Activated CD4-positive, alpha-beta T cell treated with anti-CD3 and anti-CD28 coated beads, Interleukin-2, amount 10 ng/mL, durations not matched to agents 24 days and 14 days (primary cell): ENCODE measurements around the gene RPGRIP1. TPM values are rescaled to one million over a fixed set of nuclear protein-coding genes. Genes with fewer than 3 reads are reported as not detected.
"Not testable (repeated sequence)": the region's sequence is repeated elsewhere in the genome, so short reads cannot be mapped to it uniquely, and the experiment has no call there.

Source experiments
- DNase-seq: peaks from one replicate; pipeline ENCODE4 v3.0.0; 2022
- H3K27ac Mint-ChIP-seq: one replicate; pipeline ENCODE4 v1.8.0; 2022; ENCODE audit warnings: mild to moderate bottlenecking, mixed read lengths
- H3K27me3 Mint-ChIP-seq: one replicate; pipeline ENCODE4 v1.8.0; 2022; ENCODE audit warnings: mixed read lengths
- H3K36me3 Mint-ChIP-seq: one replicate; pipeline ENCODE4 v1.8.0; 2022; ENCODE audit warnings: low read depth, mild to moderate bottlenecking, mixed read lengths
- H3K4me1 Mint-ChIP-seq: one replicate; pipeline ENCODE4 v1.8.0; 2021; ENCODE audit warnings: mixed read lengths
- H3K4me3 Mint-ChIP-seq: one replicate; pipeline ENCODE4 v1.8.0; 2022; ENCODE audit warnings: mild to moderate bottlenecking, moderate library complexity, mixed read lengths
- H3K9me3 Mint-ChIP-seq: one replicate; pipeline ENCODE4 v1.8.0; 2021; ENCODE audit warnings: mixed read lengths
- intact Hi-C: fragments of 100-400 bp; cut with micrococcal nuclease; formaldehyde crosslinking; loops from one replicate; pipeline ENCODE4 v1.15.1; 2023
- total RNA-seq: library from RNA; stranded (reverse); gene quantifications from 2 replicates; pipeline ENCODE4 v1.2.3, GENCODE V29; 2022

Gene RPGRIP1
- total RNA-seq, 1 donor from 2014 or later = not detected

- peaks cover 81% of the 10 kb centered on the region for H3K36me3 Mint-ChIP-seq
- no peak for DNase-seq
- intact Hi-C loops = loop anchor here (1.0 to 10.0 kb wide), 7 partner anchors 33 to 1291 kb away; partner anchors contain the start of genes ANG, RNASE4, SUPT16H and TOX4
- H3K27me3 Mint-ChIP-seq = no peaks in the 10 kb centered on the region
- no peaks in the 10 kb centered on the region for H3K9me3 Mint-ChIP-seq
- peak overlapping the region; percentile 97 for H3K27ac Mint-ChIP-seq
- peak overlapping the region; percentile 92 for H3K4me3 Mint-ChIP-seq
- peaks cover 55% of the 10 kb centered on the region for H3K4me1 Mint-ChIP-seq
Observed at GRCh38 chr14:21264025-21264801, 15.7 kb upstream of the RPGRIP1 start.

- Mint-ChIP-seq H3K4me3 (peak overlapping the region; percentile 92), H3K27me3 (no peaks in the 10 kb centered on the region), H3K4me1 (peaks cover 45% of the 10 kb centered on the region), H3K36me3 (peaks cover 61% of the 10 kb centered on the region), H3K27ac (peak overlapping the region; percentile 100), H3K9me3 (no peaks in the 10 kb centered on the region)
- intact Hi-C loops = loop anchor here (10.0 kb wide), 3 partner anchors 583 to 1287 kb away; partner anchors contain the start of genes ANG and RNASE4
- peak; percentile 61 for DNase-seq
Observed at GRCh38 chr14:21267431-21267845, 12.4 kb upstream of the RPGRIP1 start.

- intact Hi-C loops = loop anchor here (2.0 to 10.0 kb wide), 4 partner anchors 165 to 1287 kb away; partner anchors contain the start of genes ANG and RNASE4
- H3K9me3 Mint-ChIP-seq = no peaks in the 10 kb centered on the region
- no peaks in the 10 kb centered on the region for H3K27me3 Mint-ChIP-seq
- H3K27ac Mint-ChIP-seq = peak overlapping the region; percentile 100
- peaks cover 59% of the 10 kb centered on the region for H3K36me3 Mint-ChIP-seq
- peak overlapping the region; percentile 92 for H3K4me3 Mint-ChIP-seq
- peak; percentile 65 for DNase-seq
- peaks cover 43% of the 10 kb centered on the region for H3K4me1 Mint-ChIP-seq
Observed at GRCh38 chr14:21267886-21268616, 11.8 kb upstream of the RPGRIP1 start.

- peak overlapping the region; percentile 92 for H3K4me3 Mint-ChIP-seq
- no peaks in the 10 kb centered on the region for H3K27me3 Mint-ChIP-seq
- H3K36me3 Mint-ChIP-seq = peaks cover 52% of the 10 kb centered on the region
- peak; percentile 79 for DNase-seq
- no peaks in the 10 kb centered on the region for H3K9me3 Mint-ChIP-seq
- intact Hi-C loops = loop anchor here (1.0 to 10.0 kb wide), 7 partner anchors 40 to 1286 kb away; partner anchors contain the start of genes ANG, CHD8, RNASE4 and SUPT16H
- H3K4me1 Mint-ChIP-seq = peaks cover 36% of the 10 kb centered on the region
- H3K27ac Mint-ChIP-seq = peak overlapping the region; percentile 100
Observed at GRCh38 chr14:21268617-21269251, 11.1 kb upstream of the RPGRIP1 start.

- peaks cover 30% of the 10 kb centered on the region for H3K4me1 Mint-ChIP-seq
- H3K27me3 Mint-ChIP-seq = no peaks in the 10 kb centered on the region
- H3K4me3 Mint-ChIP-seq = peak within 1 kb of the TSS; percentile 92
- H3K36me3 Mint-ChIP-seq = peaks cover 45% of the 10 kb centered on the region
- peak within 1 kb of the TSS; percentile 100 for H3K27ac Mint-ChIP-seq
- peak; percentile 100 for DNase-seq
- no peaks in the 10 kb centered on the region for H3K9me3 Mint-ChIP-seq
- intact Hi-C loops = loop anchor here (1.0 to 10.0 kb wide), 7 partner anchors 39 to 1285 kb away; partner anchors contain the start of genes ANG, CHD8, RNASE4 and SUPT16H
Observed at GRCh38 chr14:21269252-21270046, 10.4 kb upstream of the RPGRIP1 start, which contains the start of gene HNRNPC. Gene HNRNPC (minus strand): TSS chr14:21269442. CDS start chr14:21234193, 35,249 bp downstream.

- H3K4me3 Mint-ChIP-seq, H3K27me3 Mint-ChIP-seq, H3K4me1 Mint-ChIP-seq, H3K9me3 Mint-ChIP-seq, H3K27ac Mint-ChIP-seq, intact Hi-C loops, DNase-seq: not testable (repeated sequence)
- peaks cover 15% of the 10 kb centered on the region for H3K36me3 Mint-ChIP-seq
Observed at GRCh38 chr14:21272661-21273060, 7.2 kb upstream of the RPGRIP1 start.

- no peak overlapping the region for H3K4me3 Mint-ChIP-seq
- no peak overlapping the region for H3K27ac Mint-ChIP-seq
- peaks cover under 1% of the 10 kb centered on the region for H3K27me3 Mint-ChIP-seq
- H3K36me3 Mint-ChIP-seq = no peaks in the 10 kb centered on the region
- H3K9me3 Mint-ChIP-seq = no peaks in the 10 kb centered on the region
- intact Hi-C loops = no loop called here
- H3K4me1 Mint-ChIP-seq = peaks cover 2% of the 10 kb centered on the region
- DNase-seq = no peak
Observed at GRCh38 chr14:21275261-21275858, 4.5 kb upstream of the RPGRIP1 start.

- DNase-seq = no peak
- intact Hi-C loops = no loop called here
- Mint-ChIP-seq H3K27ac (no peak overlapping the region), H3K36me3 (no peaks in the 10 kb centered on the region), H3K9me3 (no peaks in the 10 kb centered on the region), H3K27me3 (peaks cover 2% of the 10 kb centered on the region), H3K4me3 (no peak overlapping the region), H3K4me1 (no peaks in the 10 kb centered on the region)
Observed at GRCh38 chr14:21278632-21279031, 1.3 kb upstream of the RPGRIP1 start.

GRCh38 chr14:21281917-21282316 is 2.0 kb downstream of the RPGRIP1 start:
- intact Hi-C loops, H3K4me1 Mint-ChIP-seq, H3K4me3 Mint-ChIP-seq, H3K36me3 Mint-ChIP-seq, H3K9me3 Mint-ChIP-seq, DNase-seq, H3K27ac Mint-ChIP-seq: not testable (repeated sequence)
- H3K27me3 Mint-ChIP-seq = peaks cover 12% of the 10 kb centered on the region

GRCh38 chr14:21286516-21286915 is 6.6 kb downstream of the RPGRIP1 start:
- intact Hi-C loops, H3K9me3 Mint-ChIP-seq, H3K4me3 Mint-ChIP-seq: not testable (repeated sequence)

GRCh38 chr14:21287168-21287567 is 7.3 kb downstream of the RPGRIP1 start:
- DNase-seq = no peak
- H3K9me3 Mint-ChIP-seq = no peaks in the 10 kb centered on the region
- no peak overlapping the region for H3K4me3 Mint-ChIP-seq
- no peak overlapping the region for H3K27ac Mint-ChIP-seq
- no peaks in the 10 kb centered on the region for H3K4me1 Mint-ChIP-seq
- H3K36me3 Mint-ChIP-seq = no peaks in the 10 kb centered on the region
- intact Hi-C loops = no loop called here
- H3K27me3 Mint-ChIP-seq = peaks cover 13% of the 10 kb centered on the region

More at GRCh38 chr14:21286516-21286915, 6.6 kb downstream of the RPGRIP1 start:
- not testable (repeated sequence) for H3K27ac Mint-ChIP-seq, DNase-seq, H3K4me1 Mint-ChIP-seq, H3K36me3 Mint-ChIP-seq
- H3K27me3 Mint-ChIP-seq = peaks cover 13% of the 10 kb centered on the region

- DNase-seq, H3K36me3 Mint-ChIP-seq, H3K4me3 Mint-ChIP-seq, intact Hi-C loops, H3K27ac Mint-ChIP-seq, H3K27me3 Mint-ChIP-seq, H3K9me3 Mint-ChIP-seq, H3K4me1 Mint-ChIP-seq: not testable (repeated sequence)
Observed at GRCh38 chr14:21294026-21294425, 14.1 kb downstream of the RPGRIP1 start.
